BLaER1 (cell line): ENCODE data around the gene SPRED2.

Experiments
- H3K27ac ChIP-seq: shearing (Covaris generic); formaldehyde crosslinking; 2 replicates; pipeline ENCODE4 v1.8.1; 2022
- H3K27me3 ChIP-seq: shearing (Covaris generic); formaldehyde crosslinking; 2 replicates; pipeline ENCODE4 v1.8.1; 2022
- H3K36me3 ChIP-seq: shearing (Covaris generic); formaldehyde crosslinking; 2 replicates; pipeline ENCODE4 v1.8.1; 2022
- H3K4me1 ChIP-seq: shearing (Covaris generic); formaldehyde crosslinking; 2 replicates; pipeline ENCODE4 v1.8.1; 2022
- H3K4me2 ChIP-seq: shearing (Covaris generic); formaldehyde crosslinking; 2 replicates; pipeline ENCODE4 v1.8.1; 2022
- H3K4me3 ChIP-seq: shearing (Covaris generic); formaldehyde crosslinking; 2 replicates; pipeline ENCODE4 v1.8.1; 2022
- H3K9ac ChIP-seq: shearing (Covaris generic); formaldehyde crosslinking; 2 replicates; pipeline ENCODE4 v1.8.1; 2022
- H3K9me3 ChIP-seq: shearing (Covaris generic); formaldehyde crosslinking; 2 replicates; pipeline ENCODE4 v1.8.1; 2022
- H4K20me1 ChIP-seq: shearing (Covaris generic); formaldehyde crosslinking; 2 replicates; pipeline ENCODE4 v1.8.1; 2022
- Cebpa-rat ChIP-seq: shearing (Covaris generic); IDR thresholded peaks from 2 replicates; pipeline ENCODE4 v1.8.1; 2022

Gene SPRED2

GRCh38 chr2:65432227-65433190 lies at the start of gene SPRED2:
SPRED2 (minus strand) TSS chr2:65432599; CDS start chr2:65431987, 612 bp downstream.
- peak within 1 kb of the TSS; percentile 83 for H3K9ac ChIP-seq
- peaks cover 44% of the 10 kb centered on the region for H3K4me1 ChIP-seq
- peak within 1 kb of the TSS; percentile 90 for H3K4me2 ChIP-seq
- no peak for TF ChIP-seq Cebpa-rat
- H3K4me3 ChIP-seq: peak within 1 kb of the TSS; percentile 87
- H3K27me3 ChIP-seq: no peaks in the 10 kb centered on the region
- peak within 1 kb of the TSS; percentile 84 for H3K27ac ChIP-seq
- peaks cover 43% of the 10 kb centered on the region for H4K20me1 ChIP-seq
- no peaks in the 10 kb centered on the region for H3K36me3 ChIP-seq
- no peaks in the 10 kb centered on the region for H3K9me3 ChIP-seq

- Histone ChIP-seq H3K9ac (no peak overlapping the region), H3K4me2 (no peak overlapping the region), H4K20me1 (no peaks in the 10 kb centered on the region), H3K36me3 (no peaks in the 10 kb centered on the region), H3K27ac (no peak overlapping the region), H3K4me1 (peaks cover 19% of the 10 kb centered on the region), H3K27me3 (no peaks in the 10 kb centered on the region), H3K9me3 (peaks cover 11% of the 10 kb centered on the region), H3K4me3 (no peak overlapping the region)
- TF ChIP-seq Cebpa-rat: no peak
Observed at GRCh38 chr2:65481961-65482360, 49.6 kb upstream of the SPRED2 start.

- H3K9me3 ChIP-seq: peaks cover 23% of the 10 kb centered on the region
- peaks cover 19% of the 10 kb centered on the region for H3K4me1 ChIP-seq
- peak overlapping the region; percentile 79 for H3K4me2 ChIP-seq
- no peaks in the 10 kb centered on the region for H3K36me3 ChIP-seq
- no peaks in the 10 kb centered on the region for H3K27me3 ChIP-seq
- H3K27ac ChIP-seq: peak overlapping the region; percentile 49; the same call in 1 of the 2 replicates
- no peaks in the 10 kb centered on the region for H4K20me1 ChIP-seq
- TF ChIP-seq Cebpa-rat: no peak
- no peak overlapping the region for H3K4me3 ChIP-seq
- 0 out of 2 replicates have a peak overlapping the region, but pooled peaks have one; percentile 22 for H3K9ac ChIP-seq
Observed at GRCh38 chr2:65479524-65479923, 47.1 kb upstream of the SPRED2 start.

- Histone ChIP-seq H3K4me3 (no peak overlapping the region), H3K27ac (no peak overlapping the region), H3K9me3 (peaks cover 25% of the 10 kb centered on the region), H3K4me1 (peaks cover 19% of the 10 kb centered on the region), H4K20me1 (no peaks in the 10 kb centered on the region), H3K4me2 (peak overlapping the region; percentile 79; the same call in 1 of the 2 replicates), H3K9ac (no peak overlapping the region), H3K27me3 (no peaks in the 10 kb centered on the region), H3K36me3 (no peaks in the 10 kb centered on the region)
- TF ChIP-seq Cebpa-rat: no peak
Observed at GRCh38 chr2:65478498-65479135, 46.2 kb upstream of the SPRED2 start.

- Histone ChIP-seq H3K4me3 (no peak overlapping the region), H3K9ac (no peak overlapping the region), H3K4me2 (no peak overlapping the region), H4K20me1 (no peaks in the 10 kb centered on the region), H3K27me3 (no peaks in the 10 kb centered on the region), H3K4me1 (peaks cover 19% of the 10 kb centered on the region), H3K9me3 (peaks cover 25% of the 10 kb centered on the region), H3K36me3 (no peaks in the 10 kb centered on the region), H3K27ac (no peak overlapping the region)
- TF ChIP-seq Cebpa-rat: no peak
Observed at GRCh38 chr2:65477590-65477989, 45.2 kb upstream of the SPRED2 start.

- no peaks in the 10 kb centered on the region for H3K36me3 ChIP-seq
- H3K4me2 ChIP-seq: no peak overlapping the region
- peaks cover 25% of the 10 kb centered on the region for H3K9me3 ChIP-seq
- TF ChIP-seq Cebpa-rat: no peak
- H3K27ac ChIP-seq: no peak overlapping the region
- no peak overlapping the region for H3K4me3 ChIP-seq
- H3K27me3 ChIP-seq: no peaks in the 10 kb centered on the region
- no peaks in the 10 kb centered on the region for H4K20me1 ChIP-seq
- H3K4me1 ChIP-seq: peaks cover 19% of the 10 kb centered on the region
- no peak overlapping the region for H3K9ac ChIP-seq
Observed at GRCh38 chr2:65476778-65477177, 44.4 kb upstream of the SPRED2 start.

GRCh38 chr2:65475000-65475399 lies 42.6 kb upstream of the SPRED2 start:
- Histone ChIP-seq H3K36me3 (no peaks in the 10 kb centered on the region), H3K4me2 (no peak overlapping the region), H3K9me3 (peaks cover 25% of the 10 kb centered on the region), H3K9ac (no peak overlapping the region), H3K4me1 (peaks cover 14% of the 10 kb centered on the region), H4K20me1 (no peaks in the 10 kb centered on the region), H3K4me3 (no peak overlapping the region), H3K27ac (no peak overlapping the region), H3K27me3 (no peaks in the 10 kb centered on the region)
- no peak for TF ChIP-seq Cebpa-rat

GRCh38 chr2:65473045-65473444 lies 40.6 kb upstream of the SPRED2 start:
- no peak overlapping the region for H3K27ac ChIP-seq
- H3K4me3 ChIP-seq: no peak overlapping the region
- no peaks in the 10 kb centered on the region for H3K36me3 ChIP-seq
- no peak for TF ChIP-seq Cebpa-rat
- H3K9ac ChIP-seq: no peak overlapping the region
- H3K9me3 ChIP-seq: peaks cover 25% of the 10 kb centered on the region
- peaks cover 11% of the 10 kb centered on the region for H3K4me1 ChIP-seq
- H3K4me2 ChIP-seq: no peak overlapping the region
- H4K20me1 ChIP-seq: no peaks in the 10 kb centered on the region
- H3K27me3 ChIP-seq: no peaks in the 10 kb centered on the region

- no peak overlapping the region for H3K9ac ChIP-seq
- H3K36me3 ChIP-seq: no peaks in the 10 kb centered on the region
- TF ChIP-seq Cebpa-rat: no peak
- no peaks in the 10 kb centered on the region for H4K20me1 ChIP-seq
- no peak overlapping the region for H3K4me3 ChIP-seq
- H3K27me3 ChIP-seq: no peaks in the 10 kb centered on the region
- peaks cover 19% of the 10 kb centered on the region for H3K9me3 ChIP-seq
- no peak overlapping the region for H3K27ac ChIP-seq
- H3K4me1 ChIP-seq: peaks cover 27% of the 10 kb centered on the region
- no peak overlapping the region for H3K4me2 ChIP-seq
Observed at GRCh38 chr2:65471409-65471808, 39.0 kb upstream of the SPRED2 start.

GRCh38 chr2:65466551-65466950 lies 34.2 kb upstream of the SPRED2 start:
- no peak overlapping the region for H3K9ac ChIP-seq
- no peaks in the 10 kb centered on the region for H3K36me3 ChIP-seq
- H3K4me1 ChIP-seq: peaks cover 27% of the 10 kb centered on the region
- TF ChIP-seq Cebpa-rat: no peak
- no peaks in the 10 kb centered on the region for H4K20me1 ChIP-seq
- no peaks in the 10 kb centered on the region for H3K27me3 ChIP-seq
- H3K9me3 ChIP-seq: no peaks in the 10 kb centered on the region; the same call in 1 of the 2 replicates
- no peak overlapping the region for H3K4me3 ChIP-seq
- no peak overlapping the region for H3K4me2 ChIP-seq
- H3K27ac ChIP-seq: no peak overlapping the region
